ENCODE results near the gene PPP2CA.
"Not testable (repeated sequence)": the region's sequence is repeated elsewhere in the genome, so short reads cannot be mapped to it uniquely, and the experiment has no call there.

PPP2CA gene

DNA sequence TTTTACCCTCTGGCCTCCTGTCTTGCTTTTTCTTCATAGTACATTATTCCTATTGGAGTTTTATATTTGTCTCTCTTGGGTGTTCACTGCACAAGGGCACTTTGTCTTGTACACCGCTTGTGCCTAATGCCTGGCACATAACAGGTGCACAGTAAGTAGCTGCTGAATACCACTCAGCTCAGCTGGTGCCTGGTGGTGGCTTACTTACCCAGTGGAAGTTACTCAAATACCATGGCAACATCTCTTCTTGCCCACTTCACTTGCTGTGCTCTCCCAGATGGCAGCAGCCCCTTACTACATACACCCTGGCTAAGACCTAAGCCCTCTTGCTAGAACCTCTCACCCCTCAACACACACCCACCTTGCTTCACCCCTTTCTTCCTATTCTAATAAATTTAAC, 37.8 kb downstream of the PPP2CA start:
- no peak for DNase-seq

DNA sequence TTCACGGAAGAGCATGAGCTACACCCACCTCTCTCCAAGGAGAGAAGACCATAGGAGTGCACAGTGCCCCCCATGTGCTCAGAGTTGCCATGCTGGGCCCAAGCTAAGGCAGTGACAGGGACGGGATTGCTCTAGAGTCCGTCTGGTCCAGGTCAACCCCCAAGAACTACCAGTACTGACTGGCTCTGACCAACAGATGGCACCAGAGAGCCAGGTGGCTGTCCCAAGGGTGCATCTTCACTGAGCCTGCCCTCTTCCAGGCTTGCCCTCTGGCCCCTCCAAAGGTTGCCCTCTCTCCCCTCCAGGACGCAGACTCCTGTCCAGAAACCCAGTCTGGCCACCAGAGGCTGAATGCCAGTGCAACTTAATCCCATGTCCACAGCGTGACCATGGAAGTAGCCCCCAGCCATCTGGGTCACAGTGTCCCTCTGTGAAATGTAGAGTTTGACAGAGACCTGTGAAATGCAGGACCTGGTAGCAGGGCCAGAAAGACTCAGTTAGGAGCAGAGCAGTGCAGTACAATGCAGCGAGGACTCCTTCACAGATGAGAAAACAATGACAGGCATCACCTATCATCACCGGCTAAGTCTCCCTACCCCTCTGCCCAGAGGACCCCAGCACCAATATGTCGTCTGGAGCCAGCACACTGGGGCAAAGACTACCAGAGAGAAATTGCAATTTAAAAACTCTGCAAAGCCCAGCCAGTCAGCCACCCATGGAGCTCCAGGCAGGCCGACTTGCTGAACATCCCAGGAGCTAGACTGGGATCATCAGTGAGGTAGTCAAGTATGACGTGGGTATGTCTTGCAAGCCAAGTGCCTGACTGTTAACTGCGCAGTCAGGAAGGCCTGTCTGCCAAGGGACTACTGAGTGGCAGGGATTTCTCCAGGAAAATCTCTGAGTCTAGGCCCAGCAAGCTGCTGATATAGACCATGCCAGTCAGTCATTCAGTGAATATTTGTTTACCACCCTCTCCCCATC, 41.4 kb downstream of the PPP2CA start:
- DNase-seq = peak; percentile 82

- DNase-seq = no peak
These were observed 42.4 kb downstream of the PPP2CA start for GRCh38 chr5:134183481-134183880.

DNA sequence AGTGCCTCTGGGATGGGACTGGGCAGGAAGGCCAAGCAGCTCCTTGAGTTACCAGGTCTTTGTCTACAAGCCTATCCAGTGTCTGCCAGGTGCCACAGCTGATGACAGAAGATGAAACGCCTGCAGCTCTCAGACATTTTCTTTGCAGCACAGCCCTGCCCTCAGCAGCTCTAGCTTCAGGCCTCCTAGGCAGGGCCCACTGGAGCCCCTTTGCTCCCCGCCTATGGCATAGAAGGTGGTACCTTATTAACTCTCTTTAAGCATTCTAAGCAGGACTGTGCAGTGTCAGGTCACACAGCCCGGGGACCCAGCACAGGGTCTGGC, 47.8 kb downstream of the PPP2CA start:
- no peak for DNase-seq

DNA sequence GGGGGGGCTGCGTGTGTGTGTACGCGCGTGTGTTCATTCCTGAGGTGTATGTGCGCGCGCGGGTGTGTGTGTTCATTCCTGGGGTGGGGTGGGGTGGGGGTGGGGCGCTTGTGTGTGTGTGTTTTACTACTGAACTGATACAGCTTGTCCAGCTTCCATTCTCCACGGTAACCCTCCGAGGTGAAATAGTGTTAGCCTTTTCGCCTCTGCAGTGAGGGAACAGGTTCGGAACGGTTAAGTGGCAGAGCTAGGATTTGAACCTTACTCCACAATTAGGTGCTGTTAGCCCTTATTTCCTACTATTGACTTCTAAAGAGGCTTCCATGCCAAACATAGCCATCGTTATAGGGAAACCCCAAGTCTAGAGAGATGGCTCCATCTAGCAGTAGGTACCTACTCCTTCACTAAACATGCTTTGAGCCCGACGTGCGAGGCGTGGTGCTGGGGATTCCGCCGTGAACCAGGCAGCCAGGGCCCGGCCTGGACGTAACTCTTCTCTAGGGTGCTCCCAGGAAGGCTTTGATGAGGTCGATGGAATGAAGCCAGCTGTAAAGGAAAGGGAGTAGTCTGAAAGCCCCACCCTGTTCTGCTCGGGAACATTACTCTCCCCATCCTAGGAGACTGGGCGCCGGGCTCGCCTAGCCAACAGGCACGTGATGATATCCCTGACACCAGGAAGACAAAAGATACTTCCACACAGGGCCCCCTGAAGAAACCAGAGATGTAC, 48.3 kb downstream of the PPP2CA start:
- DNase-seq = no peak

- peak; percentile 88 for DNase-seq
These were observed 49.1 kb downstream of the PPP2CA start, which contains the start of gene SKP1 for GRCh38 chr5:134176511-134177368. SKP1 (minus strand) TSS chr5:134176950; CDS start chr5:134174022, 2,928 bp downstream.

DNA sequence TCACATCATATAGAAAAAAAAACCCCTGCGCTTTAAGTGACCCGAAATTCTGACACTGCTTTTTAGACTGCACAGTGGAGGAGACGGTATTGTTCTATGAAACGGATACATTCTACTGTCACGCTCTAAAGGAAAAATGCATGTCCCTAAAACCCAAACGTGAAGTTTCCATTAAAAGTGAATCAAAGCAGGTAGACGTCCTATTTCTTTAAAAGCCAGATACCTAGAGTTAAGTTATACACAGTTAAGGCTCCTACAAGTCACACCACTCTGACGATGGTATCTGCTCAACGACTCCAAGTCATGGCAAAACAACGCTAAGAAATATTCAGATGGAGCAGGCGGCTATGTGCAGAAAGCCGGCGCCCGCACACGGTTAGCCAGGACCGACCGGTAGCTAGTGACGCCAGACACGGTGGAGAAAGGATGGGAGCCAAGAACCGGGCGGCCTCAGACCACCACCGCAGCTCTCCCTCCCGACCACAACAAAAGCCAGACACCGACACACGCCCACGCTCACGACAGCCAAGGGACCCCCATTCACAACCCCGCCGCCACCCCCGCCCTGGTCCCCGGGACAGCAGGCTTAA, 49.9 kb downstream of the PPP2CA start:
- DNase-seq = peak; percentile 37

DNA sequence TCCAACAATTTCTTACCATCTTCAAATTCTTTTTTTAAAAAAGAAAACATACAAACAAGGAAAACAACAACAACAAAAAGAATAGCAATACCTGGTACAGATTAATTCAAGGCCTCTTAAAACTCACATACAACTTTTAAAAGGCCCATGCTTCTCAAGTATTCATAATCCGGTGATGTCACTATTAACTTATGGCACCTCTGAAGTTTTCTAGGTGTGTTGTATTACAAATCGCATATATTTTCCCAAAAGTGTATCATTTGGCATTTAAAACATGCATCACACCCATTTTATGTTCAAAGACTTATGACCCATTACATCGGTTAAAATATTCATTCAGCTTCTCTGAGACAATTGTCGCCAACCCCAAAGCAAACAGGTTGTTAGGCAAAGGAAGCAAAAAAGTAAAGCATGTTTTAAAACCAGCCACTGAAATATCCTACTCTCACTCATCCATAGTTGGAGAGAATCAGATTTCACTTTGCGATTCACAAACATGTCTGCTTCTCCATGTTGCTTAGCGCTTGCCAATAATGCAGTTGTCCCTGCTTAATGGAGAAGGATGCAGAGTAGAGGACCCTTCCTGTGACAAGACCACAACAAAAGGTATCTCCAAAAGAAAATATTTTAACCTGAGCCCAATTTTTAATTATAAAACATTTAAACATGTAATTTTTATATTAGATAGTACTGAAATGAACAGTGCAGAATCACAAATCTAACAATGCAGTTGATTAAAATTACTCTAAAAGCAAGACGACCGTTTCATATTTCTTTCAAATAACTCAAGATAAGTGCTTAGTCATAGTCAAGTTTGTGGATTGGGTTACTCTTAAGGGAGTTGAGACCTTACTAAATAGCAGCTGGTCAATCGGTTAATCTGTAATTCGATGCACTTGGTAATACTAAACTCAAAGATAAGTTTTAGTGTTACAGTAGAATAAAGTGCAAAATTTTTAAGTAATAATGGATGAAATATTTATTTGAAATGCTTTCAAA, 50.7 kb downstream of the PPP2CA start:
- no peak for DNase-seq

GRCh38 chr5:134171972-134172371, 53.9 kb downstream of the PPP2CA start:
- DNase-seq = peak; percentile 19

DNA sequence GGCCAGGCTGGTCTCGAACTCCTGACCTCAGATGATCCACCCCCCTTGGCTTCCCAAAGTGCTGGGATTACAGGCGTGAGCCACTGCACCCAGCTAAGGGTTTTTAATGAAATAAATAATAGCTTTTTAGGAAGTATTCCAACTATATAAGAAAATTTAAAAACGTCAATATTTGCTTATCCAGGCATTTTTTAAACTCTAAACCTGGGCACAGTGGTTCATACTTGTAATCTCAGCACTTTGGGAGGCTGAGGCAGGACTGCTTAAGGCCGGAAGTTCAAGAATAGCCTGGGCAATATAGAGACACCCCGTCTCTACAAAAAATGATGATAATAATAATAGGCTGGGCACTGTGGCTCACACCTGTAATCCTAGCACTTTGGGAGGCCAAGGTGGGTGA, 63.3 kb downstream of the PPP2CA start:
- DNase-seq = no peak

DNA sequence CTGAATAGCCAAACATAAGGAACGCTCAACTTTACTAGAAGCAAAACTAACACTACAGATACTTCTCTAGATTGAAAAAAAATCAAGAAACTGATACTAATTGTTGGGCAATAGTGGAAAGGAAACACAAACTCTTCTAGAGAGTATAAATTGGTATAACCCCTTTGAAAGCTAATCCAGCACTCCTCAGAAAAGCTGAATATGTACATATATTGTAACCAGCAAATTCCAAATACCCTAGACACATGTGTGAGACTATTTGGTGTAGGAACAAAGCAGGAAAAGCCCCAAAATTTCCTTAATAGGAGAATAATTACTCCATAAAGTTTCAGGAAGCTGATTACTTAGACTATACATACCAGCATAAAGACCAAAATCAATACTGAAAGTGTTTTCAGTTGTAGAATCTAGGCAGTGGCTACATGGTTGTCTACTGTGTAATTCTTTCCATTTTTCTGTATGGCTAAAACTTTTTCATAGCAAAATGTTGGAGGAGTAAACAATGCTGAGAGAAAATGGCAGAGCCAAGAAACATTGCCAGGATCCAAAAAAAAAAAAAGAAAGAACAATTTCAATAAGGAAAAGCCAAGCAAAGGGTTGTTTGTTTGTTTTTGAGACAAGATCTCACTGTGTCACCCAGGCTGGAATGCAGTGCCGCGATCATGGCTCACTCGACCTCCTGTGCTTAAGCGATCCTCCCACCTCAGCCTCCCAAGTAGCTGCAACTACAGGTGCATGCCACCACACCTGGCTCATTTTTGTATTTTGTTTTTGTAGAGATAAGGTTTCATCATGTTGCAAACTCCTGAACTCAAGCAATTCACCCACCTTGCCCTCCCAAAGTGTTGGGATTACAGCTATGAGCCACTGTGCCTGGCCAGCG, 64.1 kb downstream of the PPP2CA start:
- no peak for DNase-seq

DNA sequence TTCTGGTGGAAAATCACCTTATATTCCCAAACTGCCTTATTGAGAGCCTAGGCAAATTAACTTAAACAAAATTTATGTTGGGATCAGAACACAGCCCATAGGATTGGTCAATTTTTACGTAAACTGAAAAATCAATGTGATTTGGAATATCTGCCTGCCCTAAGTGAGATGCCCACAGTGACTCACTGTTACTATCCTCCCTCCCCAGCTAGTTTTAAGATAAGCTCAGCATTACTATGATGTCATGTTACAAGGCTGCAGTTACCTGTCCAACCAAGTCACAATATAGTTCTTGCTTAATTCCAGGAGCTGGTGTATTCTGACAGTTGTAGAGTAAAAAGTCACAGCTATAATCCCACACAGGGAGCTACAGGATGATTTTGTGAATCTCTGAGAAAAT, 72.2 kb downstream of the PPP2CA start:
- no peak for DNase-seq

DNA sequence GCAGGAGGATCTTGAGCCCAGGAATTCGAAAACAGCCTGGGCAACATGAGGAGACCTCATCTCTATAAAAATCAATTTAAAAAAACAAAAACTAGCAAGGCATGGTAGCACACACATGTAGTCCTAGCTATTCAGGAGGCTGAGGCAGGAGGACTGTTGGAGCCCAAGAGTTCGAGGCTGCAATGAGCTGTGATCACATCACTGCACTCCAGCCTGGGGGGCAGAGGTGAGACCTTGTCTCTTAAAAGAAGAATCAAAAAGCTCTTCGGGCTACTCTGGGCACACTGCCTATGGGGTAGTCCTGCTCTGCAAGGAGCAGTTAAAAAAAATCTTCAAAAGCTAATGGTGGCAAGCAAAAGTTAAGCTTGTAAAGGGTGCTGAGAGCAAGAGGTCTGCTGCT, 72.6 kb downstream of the PPP2CA start:
- no peak for DNase-seq

DNA sequence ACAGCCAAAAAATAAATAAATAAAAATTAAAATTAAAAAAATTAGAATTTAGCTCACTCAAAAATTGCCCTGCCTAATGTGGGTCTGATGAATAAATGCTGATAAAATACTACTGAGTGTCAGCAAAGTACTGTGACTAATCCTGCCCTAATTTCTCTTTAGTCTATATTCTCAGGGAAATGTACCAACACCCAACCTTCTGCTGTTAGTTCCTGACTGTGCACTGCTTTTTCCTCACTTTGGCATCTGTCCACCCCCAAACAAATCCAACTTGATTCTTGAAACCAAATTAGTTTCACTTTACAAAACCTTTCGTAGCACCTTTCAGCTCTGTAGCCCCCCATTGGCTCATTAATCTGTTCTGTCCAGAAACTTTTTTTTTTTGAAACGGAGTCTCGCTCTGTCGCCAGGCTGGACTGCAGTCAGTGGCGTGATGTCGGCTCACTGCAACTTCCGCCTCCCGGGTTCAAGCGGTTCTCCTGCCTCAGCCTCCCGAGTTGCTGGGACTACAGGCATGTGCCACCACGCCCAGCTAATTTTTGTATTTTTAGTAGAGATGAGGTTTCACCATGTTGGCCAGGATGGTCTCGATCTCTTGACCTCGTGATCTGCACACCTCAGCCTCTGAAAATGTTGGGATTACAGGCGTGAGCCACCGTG, 73.6 kb downstream of the PPP2CA start:
- DNase-seq = not testable (repeated sequence)

DNA sequence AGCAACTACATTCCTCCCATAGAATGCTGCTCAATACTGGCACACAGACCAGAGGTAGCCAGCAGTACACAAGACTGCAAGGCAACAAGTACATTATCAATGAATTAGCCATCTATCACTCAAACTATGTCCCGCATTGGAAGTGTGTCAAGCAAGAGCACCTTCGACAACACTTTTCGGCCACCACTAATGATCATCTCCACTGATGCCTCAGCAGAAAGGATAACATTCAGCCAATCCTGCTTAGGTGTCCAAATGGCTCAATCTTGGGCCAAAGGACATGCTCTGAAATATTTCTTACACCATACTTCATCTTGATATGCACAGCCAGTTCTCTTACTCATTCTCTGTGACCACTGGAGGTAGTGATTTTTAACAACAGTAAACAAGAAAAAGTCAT, 74.2 kb downstream of the PPP2CA start:
- no peak for DNase-seq

DNA sequence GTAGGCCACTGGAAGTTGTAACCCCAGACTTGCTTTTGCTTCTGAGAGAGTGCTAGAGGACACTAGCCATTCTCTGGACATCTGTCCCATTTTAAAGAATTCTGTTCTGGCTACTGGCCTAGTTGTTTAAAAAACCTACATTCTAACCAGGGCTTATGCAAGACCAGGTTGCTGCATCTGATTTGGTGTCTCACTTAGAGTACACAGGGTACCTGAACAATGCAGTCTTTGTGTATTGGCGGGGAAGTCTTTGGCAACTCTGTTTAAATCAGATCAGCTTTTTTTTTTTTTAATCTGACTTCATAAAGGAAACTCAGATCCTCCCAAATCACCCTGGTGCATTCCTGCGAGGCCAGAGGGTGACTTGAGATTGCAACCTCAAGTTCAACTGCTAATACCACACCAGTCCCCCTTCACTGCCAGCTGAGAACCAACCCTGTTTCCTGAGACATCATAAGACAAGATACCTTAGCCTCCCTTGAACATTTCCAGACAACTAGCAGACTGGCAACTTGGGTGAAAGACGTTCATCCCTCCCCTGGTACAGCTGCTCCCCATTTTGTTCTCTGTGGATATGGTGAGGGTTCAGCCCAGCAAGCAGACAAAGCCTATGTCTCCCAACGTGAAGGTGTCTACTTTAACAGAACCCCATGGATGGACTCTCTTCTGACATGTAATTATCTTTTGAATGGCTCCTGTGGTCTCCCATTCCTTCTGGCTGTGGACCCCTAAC, 76.1 kb downstream of the PPP2CA start:
- DNase-seq = peak; percentile 27

- peak; percentile 32 for DNase-seq
These were observed 76.8 kb downstream of the PPP2CA start for GRCh38 chr5:134148986-134149539.

GRCh38 chr5:134148316-134148715, 77.6 kb downstream of the PPP2CA start:
- DNase-seq = peak; percentile 28
